ENCODE results near the gene SHTN1.

Gene SHTN1

GRCh38 chr10:116866987-116867595 is 137.9 kb downstream of the SHTN1 start:
- no peak for DNase-seq

GRCh38 chr10:116866066-116866465 is 138.9 kb downstream of the SHTN1 start:
- DNase-seq, result no peak

- DNase-seq, result no peak
Measured at GRCh38 chr10:116864436-116864835, 140.6 kb downstream of the SHTN1 start.

- no peak for DNase-seq
Measured at GRCh38 chr10:116861796-116862195, 143.2 kb downstream of the SHTN1 start.

- no peak for DNase-seq
Measured at GRCh38 chr10:116857156-116857555, 147.8 kb downstream of the SHTN1 start.

GRCh38 chr10:116853701-116854100 is 151.3 kb downstream of the SHTN1 start:
- no peak for DNase-seq

GRCh38 chr10:116853287-116853686 is 151.7 kb downstream of the SHTN1 start:
- DNase-seq, result no peak

- DNase-seq, result no peak
Measured at GRCh38 chr10:116852246-116852645, 152.7 kb downstream of the SHTN1 start.

- DNase-seq, result no peak
Measured at GRCh38 chr10:116850058-116850611, 154.9 kb downstream of the SHTN1 start.

GRCh38 chr10:116849248-116850057 is 155.5 kb downstream of the SHTN1 start, which contains the start of gene ENO4:
Gene ENO4, plus strand, starts transcription at chr10:116849499. Its CDS starts 68 bp downstream, at chr10:116849567.
- DNase-seq, result no peak

GRCh38 chr10:116848944-116849247 is 156.1 kb downstream of the SHTN1 start:
- no peak for DNase-seq

GRCh38 chr10:116848032-116848943 is 156.7 kb downstream of the SHTN1 start:
- no peak for DNase-seq

GRCh38 chr10:116845823-116846222 is 159.2 kb downstream of the SHTN1 start:
- DNase-seq, result no peak

GRCh38 chr10:116840389-116841075 is 164.5 kb downstream of the SHTN1 start:
- no peak for DNase-seq

- DNase-seq, result no peak
Measured at GRCh38 chr10:116838143-116838725, 166.8 kb downstream of the SHTN1 start.

GRCh38 chr10:116836902-116837523 is 168.0 kb downstream of the SHTN1 start:
- DNase-seq, result no peak

- DNase-seq, result no peak
Measured at GRCh38 chr10:116836083-116836482, 168.9 kb downstream of the SHTN1 start.

- no peak for DNase-seq
Measured at GRCh38 chr10:116835658-116836057, 169.3 kb downstream of the SHTN1 start.

GRCh38 chr10:116833986-116834985 is 170.7 kb downstream of the SHTN1 start:
- DNase-seq, result no peak

GRCh38 chr10:116831790-116832189 is 173.2 kb downstream of the SHTN1 start:
- DNase-seq, result no peak
